GM12873 (cell line): ENCODE measurements around the gene KBTBD7.

Experiments
- CTCF ChIP-seq: IDR thresholded peaks from 2 replicates; pipeline ENCODE4 v1.5.1; 2012; ENCODE audit warnings: low read depth, mild to moderate bottlenecking, moderate library complexity, low read length, control low read depth; ENCODE audit not compliant: insufficient read depth; ENCODE audit errors: missing control alignments

The KBTBD7 gene, protein sequence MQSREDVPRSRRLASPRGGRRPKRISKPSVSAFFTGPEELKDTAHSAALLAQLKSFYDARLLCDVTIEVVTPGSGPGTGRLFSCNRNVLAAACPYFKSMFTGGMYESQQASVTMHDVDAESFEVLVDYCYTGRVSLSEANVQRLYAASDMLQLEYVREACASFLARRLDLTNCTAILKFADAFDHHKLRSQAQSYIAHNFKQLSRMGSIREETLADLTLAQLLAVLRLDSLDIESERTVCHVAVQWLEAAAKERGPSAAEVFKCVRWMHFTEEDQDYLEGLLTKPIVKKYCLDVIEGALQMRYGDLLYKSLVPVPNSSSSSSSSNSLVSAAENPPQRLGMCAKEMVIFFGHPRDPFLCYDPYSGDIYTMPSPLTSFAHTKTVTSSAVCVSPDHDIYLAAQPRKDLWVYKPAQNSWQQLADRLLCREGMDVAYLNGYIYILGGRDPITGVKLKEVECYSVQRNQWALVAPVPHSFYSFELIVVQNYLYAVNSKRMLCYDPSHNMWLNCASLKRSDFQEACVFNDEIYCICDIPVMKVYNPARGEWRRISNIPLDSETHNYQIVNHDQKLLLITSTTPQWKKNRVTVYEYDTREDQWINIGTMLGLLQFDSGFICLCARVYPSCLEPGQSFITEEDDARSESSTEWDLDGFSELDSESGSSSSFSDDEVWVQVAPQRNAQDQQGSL

DNA sequence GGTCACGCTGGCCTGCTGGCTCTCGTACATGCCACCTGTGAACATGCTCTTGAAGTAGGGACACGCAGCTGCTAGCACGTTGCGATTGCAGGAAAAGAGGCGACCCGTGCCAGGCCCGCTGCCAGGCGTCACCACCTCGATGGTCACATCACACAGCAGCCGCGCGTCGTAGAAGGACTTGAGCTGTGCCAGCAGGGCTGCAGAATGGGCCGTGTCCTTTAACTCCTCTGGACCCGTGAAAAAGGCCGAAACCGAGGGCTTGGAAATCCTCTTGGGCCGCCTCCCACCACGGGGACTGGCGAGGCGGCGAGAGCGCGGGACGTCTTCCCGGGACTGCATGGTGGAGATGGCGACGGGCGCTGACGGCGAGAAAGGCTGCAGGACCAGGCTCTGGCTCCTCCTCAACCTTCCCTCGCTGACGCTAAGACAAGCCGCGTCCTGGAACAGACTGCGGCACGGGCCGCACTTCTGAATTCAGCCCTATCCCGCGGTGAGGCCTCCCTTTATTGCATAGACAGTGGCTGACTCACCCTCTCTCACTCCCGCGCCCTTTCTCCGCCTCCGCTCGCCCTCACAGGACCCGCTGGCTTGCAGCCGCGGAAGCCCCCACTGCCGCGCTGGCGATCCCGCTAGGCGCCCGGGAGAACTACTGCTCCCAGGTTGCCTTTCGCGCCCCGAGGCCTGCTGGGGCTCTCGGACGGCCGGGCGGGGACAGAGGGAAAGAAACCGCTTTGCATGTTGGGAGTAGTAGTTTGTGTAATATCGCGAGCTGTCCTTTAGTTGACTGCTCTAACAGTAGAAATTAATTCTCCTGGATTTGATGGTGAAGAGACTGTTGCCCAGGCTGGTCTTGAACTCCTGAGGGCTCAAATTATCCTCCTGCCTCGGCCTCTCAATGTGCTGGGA lies at the start of gene KBTBD7:
KBTBD7 (minus strand) TSS at position 651 of the 906 bp plus-strand sequence; CDS start at position 339, 312 bp downstream.
- no peak for TF ChIP-seq CTCF

- no peak for TF ChIP-seq CTCF
These were observed 47.3 kb upstream of the KBTBD7 start for GRCh38 chr13:41241626-41242025.

DNA sequence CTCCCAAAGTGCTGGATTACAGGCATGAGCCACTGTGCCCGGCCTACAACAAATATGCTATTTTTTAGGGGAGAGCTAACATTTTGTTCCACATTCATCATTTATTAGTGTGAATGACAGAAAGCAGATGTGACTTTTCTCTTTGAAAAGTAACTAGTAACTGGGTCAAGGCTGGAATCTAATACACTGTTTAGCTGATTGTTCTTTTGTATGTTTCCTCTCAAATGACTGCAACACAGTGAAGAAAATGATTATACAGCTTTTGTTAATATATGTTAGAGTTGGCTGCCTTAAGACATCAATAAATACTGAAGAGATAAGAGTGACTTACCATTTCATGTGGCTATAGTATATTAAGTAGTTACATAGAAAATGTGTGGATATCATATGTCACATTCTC lies 42.0 kb upstream of the KBTBD7 start:
- no peak for TF ChIP-seq CTCF

DNA sequence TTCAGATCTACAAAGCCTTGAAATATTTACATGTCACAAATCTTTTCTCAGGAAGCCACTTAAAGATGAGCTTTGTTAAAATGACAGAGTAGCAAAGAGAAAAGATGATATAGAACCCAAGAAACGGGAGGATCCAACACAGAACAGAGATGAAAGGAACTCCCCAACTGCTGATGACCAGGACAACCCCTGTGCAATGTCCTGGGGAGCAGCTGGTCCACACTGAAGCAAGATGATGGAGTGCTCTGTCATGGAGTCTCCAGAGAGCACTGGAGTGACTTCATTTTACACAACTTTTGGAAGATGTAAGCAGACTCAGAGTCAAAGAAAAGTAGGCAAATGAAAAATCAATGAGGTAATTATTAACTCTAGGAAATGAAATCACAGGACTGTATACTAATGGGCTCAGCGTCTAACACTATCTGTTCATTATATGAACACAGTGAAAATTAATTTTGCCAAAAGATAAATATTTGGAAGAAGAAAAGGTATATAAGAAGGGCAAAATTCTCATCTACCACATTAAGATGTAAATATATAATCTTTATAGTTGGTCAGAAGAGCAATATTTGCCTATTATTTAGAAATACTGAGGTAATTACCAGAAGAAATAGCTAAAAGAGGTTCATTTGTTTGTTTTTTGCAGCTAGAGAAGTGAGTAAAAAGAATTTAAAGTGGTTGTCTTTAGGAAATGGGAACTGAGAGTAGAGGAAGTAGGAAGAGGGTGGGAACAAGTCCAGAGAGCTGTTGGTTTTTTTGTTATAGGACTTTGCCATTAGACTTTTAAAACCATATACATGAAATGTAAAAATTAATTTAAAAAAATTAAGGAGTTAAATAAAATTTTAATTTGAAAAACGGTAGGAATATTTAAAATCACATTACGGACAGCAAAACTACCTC lies 38.5 kb upstream of the KBTBD7 start:
- no peak for TF ChIP-seq CTCF

DNA sequence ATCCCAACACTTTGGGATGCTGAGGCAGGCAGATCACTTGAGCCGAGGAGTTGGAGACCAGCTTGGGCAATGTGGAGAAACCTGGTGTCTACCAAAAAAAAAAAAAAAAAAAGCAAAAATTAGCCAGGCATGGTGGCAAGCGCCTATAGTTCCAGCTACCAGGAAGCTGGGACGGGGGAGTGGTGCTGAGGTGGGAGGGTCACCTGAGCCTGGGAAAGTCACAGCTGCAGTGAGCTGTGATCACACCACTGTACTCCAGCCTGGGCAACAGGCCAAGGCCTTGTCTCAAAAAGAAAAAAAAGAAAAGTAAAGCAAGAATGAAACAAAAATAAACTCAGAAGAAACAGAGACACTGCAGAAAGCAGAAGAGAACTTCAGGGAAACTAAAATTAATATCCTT lies 37.4 kb upstream of the KBTBD7 start:
- TF ChIP-seq CTCF = no peak

- TF ChIP-seq CTCF = no peak
These were observed 36.8 kb upstream of the KBTBD7 start for GRCh38 chr13:41231025-41231677.
